Stimulated activated CD8-positive, alpha-beta memory T cell treated with anti-CD3 and anti-CD28 coated beads, Interleukin-15, amount 100 ng/mL, for 1 hour (primary cell): ENCODE measurements around the gene NXPH2.
"Not testable (repeated sequence)": the region's sequence is repeated elsewhere in the genome, so short reads cannot be mapped to it uniquely, and the experiment has no call there.

Source experiments
- DNase-seq: peaks from one replicate; pipeline ENCODE4 v3.0.0-alpha.2; 2020; ENCODE audit warnings: low read depth

The NXPH2 gene

DNA sequence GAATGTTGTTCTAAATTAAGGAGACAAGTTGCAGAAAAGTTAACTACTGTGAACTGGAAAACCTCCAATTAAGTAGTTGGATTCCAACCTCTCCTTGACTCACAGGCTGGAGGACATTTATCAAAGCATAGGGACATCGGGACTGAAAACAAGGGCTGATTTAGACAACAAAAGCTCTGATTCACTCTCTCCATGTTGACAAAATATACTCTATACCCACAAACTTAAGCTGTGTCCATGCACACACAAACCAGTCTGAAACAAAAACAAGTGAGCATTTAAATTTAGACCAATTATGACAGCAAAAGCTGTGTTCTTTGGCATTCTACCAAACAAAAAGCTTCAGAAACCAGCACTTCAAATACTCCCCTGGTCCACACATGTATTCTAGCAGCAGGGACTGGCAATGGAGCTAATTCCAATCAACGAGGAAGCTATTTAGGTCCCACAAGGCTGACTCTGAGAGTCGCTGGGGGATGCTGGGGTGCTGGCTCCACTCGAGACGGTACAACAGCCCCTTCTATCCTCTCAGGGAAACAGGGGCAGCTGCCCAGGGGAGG, 71.4 kb downstream of the NXPH2 start:
- no peak for DNase-seq

DNA sequence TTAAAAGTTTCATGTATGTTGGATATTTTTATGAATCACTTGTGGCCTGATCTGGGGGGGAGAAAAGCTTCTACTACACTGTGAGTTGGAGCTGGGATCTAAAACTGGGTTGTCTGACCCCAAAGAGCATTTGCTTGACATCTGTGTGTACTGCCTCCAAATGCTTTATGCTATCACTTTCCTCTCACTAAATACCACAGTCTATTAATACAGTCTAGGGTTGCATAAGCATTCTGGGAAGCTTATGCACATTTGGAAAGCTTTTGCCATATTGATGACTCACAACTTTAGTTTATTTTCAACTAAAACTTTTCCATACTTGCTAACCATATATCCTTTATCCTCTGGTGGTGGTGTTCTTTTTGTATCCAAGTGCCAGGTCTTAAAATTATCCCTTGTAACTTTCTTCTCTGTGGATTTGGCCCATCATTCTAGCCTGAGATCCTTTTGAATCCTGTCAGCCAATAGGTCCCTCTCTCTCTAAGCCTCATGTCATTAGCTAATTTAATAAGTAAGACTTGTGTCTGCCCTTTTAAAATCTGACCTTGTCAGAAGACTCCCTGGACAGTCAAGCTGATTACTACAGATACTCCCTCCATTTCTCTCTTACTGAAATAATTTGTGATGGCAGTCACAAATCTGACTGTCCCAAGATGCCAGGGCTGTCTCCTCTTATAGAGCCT, 72.7 kb downstream of the NXPH2 start:
- DNase-seq = no peak

DNA sequence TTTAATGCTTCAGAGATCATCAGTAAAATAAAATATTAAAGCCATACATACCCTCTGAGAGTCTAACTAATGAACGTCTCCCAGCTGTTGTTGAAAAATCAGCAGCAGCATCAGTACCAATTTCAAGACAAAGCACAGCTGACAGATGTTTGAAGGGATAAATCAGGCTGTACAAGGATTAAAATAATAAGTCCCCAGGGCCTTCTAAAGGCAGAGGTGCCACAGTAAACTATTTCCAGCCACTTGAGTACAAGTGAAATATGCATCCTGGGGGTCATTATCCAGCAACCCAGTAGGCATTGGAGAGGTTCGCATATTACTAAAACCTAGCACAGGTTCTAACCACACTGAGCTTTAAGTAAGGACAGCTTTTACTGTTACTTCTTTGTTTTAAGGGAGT, 76.9 kb downstream of the NXPH2 start:
- DNase-seq = no peak

DNA sequence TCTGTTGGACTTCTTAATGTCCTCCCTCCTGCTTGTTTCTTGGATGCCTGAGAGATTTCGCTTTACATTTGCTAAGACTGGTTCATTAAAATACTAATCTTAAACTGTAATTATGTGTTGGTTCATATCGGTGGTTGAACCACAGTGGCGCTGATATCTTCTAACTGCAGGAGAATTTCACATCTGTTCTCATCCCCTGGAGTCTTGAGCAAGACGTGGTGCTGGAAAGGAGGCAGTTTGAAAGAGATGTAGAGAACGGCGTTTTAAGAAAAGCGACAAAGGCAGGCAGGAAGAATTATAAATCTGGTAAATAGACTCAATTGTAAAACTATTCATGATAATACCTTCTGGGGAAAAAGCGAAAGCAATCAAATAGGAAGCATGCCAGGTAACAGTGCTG, 79.5 kb downstream of the NXPH2 start:
- DNase-seq = no peak

DNA sequence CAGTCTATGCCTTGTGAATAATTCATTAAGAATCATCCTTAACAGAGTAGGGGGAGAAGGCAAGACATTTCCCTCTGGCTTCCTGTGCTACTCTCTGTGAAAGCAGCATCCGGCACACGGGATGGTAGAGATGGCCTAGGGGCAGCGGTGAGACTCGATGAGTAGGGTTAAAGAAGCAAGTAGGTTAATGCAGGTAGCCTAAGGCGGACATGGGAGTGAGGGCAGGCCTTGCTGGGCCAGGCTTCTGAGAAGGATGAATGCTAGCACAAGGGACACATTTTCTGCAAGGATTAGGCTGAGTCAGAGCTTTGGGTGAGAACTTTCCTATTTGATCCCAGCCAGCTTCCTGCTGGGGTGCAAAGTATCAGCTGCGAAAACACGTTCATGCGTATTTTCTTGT, 80.8 kb downstream of the NXPH2 start:
- no peak for DNase-seq

DNA sequence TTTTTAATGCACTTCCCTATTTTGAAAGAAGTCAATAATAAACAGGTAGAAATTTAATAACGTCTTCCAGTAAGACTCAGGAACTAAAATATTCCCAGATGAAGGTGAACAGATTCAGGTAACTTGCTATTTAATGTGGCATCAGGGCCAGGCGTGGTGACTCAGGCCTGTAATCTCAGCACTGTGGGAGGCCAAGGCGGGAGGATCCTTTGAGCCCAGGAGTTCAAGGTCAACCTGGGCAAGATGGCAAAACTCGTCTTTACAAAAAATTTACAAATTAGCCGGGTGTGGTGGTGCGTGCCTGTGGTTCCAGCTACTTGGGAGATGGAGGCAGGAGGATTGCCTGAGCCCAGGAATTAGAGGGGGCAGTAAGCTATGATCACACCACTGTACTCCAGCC, 81.8 kb downstream of the NXPH2 start:
- DNase-seq = no peak

DNA sequence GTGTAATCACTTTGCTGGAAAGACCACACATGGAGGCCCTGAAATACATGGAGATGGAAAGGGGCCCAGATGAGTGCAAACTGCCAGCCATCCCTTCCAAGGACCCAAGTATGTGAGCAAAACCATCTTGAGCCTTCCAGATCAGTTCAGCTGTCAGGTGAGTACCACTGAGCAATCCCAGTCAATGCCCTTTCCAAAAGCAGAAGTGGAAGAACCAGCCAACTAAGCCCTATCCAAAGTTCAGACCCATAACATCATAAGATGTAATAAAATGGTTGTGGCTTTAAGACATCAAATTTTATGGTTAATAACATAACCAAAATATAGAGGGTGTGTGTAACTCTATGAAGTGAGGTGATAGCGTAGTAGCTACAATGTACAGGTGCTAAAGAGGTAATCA, 88.5 kb downstream of the NXPH2 start:
- DNase-seq = no peak

DNA sequence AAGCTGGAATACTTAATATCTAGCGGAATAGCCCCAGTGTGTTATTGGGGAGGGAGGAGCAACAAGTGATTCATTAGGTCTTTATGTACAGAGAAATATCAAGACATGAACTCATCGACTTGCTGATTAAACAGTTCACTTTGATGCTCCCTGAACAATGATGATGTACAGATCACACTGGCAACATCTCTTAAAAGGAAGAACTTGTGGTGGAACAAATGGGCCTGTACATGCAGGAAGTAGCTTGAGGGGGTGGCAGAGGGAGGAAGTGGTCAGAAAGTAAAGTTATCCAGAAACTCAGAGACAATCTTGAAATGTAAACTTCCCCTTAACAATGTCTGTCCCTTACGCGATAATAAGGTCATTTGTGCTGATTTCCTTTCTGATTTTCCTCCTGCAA, 90.5 kb downstream of the NXPH2 start:
- DNase-seq = no peak

DNA sequence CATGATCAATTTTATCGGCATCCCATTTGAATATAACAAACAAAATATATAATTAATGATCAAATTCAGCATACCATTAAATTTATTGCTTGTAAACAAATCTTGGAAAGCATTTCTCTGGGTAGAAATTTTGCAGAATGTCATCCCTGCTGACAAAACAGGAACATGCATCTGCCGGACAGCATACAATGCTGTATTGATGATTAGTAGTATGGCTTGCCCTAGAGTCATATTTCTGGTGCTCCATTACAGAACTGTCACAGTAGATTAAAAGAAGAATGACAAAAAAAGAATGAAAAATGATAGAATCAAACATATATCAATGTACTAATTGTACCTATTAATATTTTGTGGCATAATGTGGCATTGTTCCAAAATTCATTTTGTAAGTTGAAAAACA, 98.0 kb downstream of the NXPH2 start:
- no peak for DNase-seq

DNA sequence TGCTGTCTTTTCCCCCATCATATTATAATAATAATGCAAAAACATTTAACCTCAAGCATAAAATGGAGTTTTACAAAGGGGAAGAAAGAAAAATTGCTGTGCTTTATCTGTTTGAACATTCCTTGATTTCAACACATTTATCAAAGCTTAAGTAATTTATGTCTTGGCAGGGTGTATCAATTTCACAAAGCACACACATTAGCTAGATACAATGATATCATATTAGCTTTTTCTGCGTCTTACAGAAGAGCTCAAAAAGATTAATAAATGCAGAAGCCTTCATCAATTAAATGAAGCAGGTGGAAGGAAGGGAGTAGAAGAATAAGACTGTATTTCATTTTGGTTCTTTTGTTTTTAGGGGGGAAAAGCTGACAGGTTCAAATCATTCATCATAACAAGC, 103.0 kb downstream of the NXPH2 start:
- DNase-seq = no peak

DNA sequence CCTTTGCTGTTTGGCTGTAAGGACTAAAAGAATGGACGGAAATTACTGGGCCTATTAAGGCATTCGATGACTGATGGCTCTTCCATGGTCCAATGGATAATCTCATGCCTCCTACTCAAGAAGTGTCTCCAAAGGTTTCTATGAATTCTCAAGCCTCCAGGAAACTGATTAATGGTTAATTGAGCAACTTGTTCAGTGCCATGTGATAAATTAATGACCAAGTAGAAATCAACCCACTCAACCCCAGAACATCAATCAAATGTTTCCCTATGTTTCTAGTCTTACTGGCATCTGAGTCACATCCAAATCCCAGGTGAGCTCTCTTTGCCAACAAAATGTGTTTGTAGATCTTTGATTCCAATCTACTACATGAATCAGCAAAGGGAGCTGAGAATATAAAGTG, 103.6 kb downstream of the NXPH2 start:
- DNase-seq = no peak

DNA sequence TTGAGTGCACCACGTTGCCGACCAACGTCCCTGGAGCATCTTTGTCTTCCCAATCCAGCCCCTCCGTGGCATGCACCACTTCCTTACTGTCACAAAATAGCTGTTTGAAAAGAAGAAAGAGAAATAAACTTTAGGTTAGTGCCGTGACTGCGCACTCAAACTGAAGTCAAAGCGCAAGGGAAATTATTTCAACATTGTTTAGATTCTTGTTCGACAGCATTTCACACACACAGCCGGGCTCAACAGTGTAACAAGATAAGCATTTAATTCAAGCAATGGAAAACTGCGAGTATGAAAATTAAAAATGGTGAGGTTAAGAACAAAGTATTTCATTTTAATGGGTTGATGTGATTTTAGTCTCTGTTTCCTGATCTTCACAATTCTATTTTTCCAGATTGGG, 108.6 kb downstream of the NXPH2 start:
- DNase-seq = no peak

DNA sequence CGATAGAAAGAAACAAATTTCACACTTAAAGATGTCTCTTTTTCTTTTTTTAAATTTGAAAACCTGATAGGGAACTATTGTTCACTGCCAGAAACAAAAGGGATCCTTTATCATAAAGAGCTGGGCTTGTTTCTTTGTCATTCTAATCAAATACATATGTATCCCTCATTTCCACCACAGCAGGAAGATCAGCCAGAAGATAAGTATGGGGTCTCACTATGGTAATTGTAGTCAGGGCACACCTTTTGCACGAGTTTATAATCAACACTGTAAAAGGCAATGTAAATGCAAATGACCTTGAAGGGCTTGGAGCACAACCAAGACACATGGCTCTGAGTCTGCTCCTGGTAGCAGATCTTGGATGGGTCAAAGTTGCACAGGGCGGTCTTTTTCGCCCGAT, 109.5 kb downstream of the NXPH2 start:
- no peak for DNase-seq

DNA sequence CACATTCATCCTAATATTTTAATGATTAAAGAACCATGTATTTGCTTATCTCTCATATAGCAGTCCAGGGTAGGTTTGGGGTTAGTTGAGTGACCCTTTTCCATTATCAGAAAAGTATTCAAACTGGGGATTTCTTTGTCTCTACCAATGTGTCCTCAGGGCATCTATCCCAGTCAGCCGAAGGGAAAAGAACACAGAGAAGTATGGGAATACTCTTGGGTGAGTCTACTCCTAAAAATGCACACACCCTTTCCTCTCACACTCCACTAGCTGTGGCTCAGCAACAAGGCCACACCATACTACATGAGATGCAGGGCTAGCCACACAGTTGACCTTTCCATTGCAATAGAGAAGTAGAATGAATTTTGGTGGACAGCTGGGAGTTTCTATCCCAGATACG, 114.3 kb downstream of the NXPH2 start:
- no peak for DNase-seq

DNA sequence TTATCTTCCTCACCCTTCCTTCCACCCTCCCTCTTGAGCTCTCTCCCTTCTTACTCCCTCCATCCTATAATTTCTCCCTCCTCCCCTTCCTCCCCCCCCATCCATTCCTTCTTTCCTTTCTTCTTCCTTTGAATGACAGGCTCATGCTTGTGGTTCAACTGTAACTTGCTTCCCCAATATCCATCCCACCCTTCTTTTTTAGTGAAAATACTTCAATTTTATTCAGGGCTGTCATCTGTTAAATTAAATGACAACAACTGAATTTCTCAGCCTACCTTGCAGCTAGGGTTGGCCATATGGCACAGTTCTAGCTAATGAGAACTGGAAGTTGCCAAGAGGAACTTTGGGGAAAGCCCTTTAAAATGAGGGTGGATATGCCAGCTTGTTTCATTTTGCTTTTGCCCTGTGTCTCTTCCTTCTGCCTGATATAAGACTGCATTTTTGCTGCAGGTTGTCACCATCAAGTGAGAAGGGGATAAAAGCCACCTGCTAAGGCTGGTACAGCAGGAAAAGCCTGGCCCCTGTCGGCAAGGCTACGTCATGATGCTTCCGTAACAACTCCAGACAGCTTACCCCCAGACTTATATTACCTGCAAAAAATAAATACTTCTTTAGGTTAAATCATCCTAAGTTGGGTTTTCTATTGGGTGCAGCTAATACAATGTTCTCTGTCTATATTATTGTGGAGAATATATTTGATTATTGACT, 121.8 kb downstream of the NXPH2 start:
- DNase-seq = no peak

DNA sequence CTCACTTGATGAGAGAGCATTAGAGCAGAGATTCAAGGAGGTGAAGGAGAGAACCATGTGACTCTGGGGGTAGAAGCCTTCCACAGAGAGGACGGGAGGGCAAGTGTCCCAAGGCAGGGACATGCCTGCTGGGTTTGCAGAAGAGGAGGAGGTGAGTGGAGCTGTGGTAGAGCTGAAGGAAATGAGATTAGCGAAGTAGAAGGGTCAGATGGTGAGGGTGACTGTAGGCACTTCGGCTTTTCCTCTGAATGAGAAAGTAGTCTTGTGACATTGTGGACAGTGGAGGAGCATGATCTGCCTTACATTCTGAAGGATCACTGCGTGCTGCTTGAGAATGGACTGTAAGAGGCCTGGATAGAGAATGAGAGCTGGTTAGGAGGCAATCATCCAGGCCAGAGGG, 126.0 kb downstream of the NXPH2 start:
- no peak for DNase-seq

DNA sequence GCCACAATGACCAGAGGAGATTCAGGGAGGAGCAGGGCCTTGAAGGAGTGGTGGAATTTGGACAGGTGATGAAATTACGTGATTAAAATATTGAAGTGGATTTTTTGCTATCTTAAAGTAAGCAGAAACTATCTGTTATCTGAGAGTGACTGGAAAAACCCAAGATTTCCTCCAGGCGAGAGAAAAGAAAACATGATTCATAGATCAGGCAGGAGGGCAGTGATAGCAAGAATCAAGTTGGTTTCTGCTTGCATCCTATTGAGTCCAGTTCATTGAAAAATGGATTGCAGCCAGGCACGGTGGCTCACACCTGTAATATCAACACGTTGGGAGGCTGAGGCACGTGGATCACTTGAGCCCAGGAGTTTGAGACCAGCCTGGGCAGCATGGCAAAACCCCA, 127.8 kb downstream of the NXPH2 start:
- no peak for DNase-seq

DNA sequence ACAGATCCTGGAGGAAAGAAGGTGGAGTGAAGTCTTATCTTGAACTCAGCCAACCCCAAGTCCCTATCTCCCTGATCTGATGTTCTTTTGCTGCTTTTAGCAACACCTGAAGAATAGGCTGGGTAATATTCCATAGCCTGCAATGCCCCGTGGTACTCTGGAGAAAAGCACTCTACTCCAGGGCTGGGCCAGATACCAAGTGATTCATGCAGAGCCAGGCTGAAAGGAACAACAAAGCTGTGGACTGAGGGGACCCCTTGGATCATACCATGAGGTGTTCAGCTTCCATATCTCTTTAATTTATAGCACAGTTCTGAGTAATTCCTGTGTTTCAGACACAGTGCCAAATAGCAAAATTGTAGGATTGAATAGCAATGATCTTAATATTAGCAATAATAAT, 130.6 kb downstream of the NXPH2 start:
- DNase-seq = no peak

DNA sequence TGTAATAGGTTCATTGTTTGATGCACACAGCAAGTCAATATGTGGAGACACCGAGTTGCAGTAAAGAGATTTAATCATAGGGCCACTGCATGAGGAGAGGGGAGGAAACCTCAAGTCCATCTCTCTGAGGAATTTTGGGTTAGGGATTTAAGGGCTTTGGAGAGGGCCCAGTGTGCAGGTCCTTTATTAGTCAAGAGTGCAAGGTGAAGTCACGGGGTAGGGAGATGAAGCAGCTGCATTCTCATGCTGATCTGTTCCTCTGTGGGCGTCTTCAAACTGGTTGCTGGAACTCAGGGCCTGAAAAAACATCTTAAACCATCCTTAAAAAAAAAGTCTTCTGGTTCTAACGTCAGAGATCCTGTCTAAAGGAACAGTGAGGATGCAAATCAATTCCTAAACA, 131.6 kb downstream of the NXPH2 start:
- no peak for DNase-seq

DNA sequence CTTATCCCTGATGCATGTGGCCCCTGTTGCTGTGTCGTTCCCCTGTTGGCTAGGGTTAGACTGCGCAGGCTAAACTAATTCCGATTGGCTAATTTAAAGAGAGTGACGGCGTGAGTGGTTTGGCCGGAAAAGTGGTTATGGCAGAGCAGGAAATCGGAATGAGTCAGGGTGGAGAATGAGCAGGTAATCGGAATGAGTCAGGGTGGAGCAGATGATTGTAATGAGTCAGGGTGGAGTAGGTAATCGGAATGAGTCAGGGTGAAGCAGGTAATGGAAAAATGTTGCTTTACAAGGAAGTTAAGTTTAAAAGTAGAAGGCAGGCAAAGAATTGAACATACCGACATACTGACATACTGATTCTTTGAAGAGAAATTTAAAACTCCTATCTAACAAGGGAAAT, 135.4 kb downstream of the NXPH2 start:
- not testable (repeated sequence) for DNase-seq

DNA sequence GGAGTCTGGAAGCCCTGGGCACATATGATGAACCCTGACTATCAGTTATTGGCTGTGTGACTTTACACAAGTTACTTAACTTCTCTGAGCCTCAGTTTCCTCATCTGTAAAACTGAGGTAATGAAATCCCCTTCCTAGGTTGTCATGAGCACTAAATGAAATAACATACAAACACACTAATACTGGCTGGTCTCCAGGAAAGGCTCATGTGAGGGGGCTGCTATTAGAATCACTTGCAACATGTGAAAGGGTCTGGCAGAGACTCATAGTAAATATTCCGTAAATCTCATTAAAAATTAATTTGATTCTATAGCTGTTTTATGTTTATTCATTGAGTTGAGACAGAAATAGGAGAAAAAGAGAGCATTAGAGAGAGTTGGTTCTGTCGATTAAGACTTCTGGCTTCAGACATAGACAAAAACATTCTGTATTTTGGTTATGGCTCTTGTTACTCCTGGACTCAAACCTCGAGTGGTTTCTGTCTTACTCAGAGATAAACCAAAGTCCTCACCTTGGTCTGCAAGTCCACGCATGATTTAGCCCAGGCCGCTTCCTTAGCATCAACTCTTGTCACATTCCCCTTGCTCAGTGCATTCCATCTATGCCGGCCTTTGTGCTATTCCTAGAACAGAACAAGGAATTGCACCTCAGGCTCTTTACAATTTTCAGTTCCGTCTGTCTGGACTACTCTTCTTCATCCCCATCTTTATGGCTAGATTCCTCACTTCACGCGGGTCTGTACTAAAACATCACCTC, 139.1 kb downstream of the NXPH2 start:
- DNase-seq = no peak

DNA sequence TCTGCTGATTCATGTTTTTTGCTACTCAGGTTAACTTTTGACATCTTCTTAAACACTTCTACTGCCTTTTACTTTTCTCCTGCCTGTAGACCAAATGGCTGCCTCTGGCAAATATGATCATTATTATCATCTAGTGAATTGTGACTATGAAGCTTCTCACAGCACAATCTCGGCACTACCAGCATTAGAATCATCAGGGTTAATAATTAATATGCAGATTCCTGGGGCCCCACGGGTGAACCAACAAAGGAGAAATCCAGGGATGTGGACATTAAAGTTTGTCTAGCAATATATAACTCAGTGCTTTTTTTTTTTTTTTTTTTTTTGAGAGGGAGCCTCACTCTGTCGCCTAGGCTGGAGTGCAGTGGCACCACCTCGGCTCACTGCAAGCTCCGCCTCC, 142.5 kb downstream of the NXPH2 start:
- no peak for DNase-seq

DNA sequence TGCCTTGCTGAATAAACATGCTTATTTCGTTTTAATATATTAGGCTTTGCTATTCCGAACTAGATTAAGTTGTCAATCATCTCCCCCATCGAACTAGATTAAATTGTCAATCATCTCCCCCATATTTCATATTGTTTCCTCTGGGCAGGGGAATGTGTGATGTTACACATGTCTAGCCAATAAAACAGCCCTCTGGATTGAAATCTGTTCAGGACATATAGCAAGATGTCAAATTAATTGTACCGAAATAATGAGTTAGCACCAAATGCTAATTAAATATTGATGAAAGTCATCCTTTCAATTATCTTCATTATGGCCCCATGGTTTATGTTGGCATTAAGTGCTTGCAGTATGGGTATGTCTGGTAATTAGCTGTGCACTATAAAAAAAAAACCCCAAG, 143.1 kb downstream of the NXPH2 start:
- DNase-seq = no peak
